HG03442 (cell line): ENCODE measurements around the gene POU2AF3.
"Not testable (repeated sequence)": the region's sequence is repeated elsewhere in the genome, so short reads cannot be mapped to it uniquely, and the experiment has no call there.

Source experiments
- ATAC-seq: cut with Tn5 transposase; IDR thresholded peaks from one replicate; pipeline ENCODE4 v1.9.1; 2021; ENCODE audit warnings: mild to moderate bottlenecking, moderate library complexity; ENCODE audit not compliant: unreplicated experiment

POU2AF3 gene

DNA sequence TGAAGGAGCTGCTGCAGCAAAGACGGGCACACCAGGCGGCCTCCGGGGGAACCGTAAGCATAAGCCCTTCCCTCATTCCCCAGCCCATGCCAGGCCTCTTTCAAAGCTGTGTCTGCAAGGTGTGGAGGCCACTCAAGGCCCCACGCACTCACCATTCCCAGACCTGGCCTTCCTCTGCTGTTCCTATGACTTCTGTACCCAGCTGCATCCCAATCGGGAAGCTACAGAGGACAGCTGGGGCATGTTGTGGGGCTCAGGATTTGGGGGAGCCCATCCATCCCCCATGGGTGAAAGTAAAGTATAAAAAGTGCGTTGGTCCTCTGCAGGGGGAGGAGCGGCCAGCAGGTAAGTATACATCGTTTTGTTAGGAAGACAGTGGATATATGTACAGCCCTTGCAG lies 2.2 kb downstream of the POU2AF3 start:
- ATAC-seq = no peak

DNA sequence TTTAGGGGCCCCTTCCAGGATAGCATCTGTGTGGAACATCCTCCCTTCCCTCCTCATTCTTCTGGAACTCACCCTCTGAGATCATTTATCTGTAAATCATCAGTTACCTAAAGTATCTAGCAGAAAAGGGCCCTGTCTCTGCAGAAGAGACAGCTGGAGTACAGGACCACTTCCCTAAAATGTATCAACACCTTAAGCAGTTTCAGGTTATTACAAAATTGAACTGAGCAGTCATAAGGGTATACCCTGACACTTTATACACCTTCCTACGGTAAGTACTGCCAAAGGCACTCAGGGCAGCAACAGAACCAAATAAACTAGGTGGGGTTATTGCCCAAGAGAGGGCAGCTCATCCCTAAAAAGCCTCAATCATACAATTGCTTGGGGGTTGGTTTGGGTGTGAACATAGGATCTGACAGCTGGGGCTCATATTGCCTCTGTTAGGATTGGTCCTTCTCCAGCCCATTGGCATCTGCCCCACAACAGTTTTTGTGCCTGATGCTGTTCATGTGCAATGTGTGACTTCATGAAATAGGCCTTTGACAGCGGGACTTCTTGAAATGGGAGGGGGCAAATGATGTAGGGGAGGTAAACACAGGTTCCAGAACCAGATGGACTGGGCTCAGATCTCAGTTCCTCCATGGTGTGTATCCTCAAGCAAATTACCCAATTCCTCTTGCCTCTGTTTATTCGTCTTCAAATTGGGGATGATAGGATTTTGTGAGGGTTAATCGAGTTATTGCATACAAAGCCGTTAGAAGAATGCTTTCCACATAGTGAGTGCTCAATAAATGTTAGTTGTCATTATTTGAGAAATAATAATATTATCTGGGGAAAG lies 2.9 kb downstream of the POU2AF3 start:
- ATAC-seq = no peak

DNA sequence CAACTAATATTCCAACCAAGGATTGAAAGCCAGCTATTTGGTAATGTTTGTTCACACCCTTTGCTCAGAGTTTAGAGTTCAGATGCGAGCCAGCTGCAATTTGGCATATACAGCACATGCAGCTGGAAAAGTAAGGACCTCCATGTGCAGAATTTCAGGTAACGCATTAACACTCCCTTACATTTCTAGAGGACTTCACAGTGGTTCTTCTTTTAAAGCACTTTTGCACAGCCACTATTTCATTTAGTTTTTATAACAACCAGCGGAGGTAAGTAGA lies 3.4 kb downstream of the POU2AF3 start:
- no peak for ATAC-seq

DNA sequence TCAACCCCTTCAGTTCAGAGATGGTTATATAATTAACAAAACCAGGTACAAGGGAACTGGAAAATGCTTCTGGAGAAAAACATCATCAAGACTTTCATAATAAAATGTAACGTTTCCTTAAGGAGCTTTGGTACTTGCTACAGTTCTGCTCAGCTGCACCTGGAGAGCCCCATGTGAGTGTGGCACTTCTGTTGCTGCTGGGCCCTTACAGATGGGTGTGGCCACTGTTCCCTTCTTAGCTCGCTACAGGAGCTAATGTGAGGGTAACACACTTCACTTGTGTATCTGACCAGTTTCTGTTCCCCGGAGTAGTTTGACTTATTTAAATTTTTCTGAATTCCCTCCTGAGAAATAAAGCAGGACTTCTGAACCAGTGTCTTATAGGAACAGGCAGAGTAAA lies 4.0 kb downstream of the POU2AF3 start:
- ATAC-seq = no peak

DNA sequence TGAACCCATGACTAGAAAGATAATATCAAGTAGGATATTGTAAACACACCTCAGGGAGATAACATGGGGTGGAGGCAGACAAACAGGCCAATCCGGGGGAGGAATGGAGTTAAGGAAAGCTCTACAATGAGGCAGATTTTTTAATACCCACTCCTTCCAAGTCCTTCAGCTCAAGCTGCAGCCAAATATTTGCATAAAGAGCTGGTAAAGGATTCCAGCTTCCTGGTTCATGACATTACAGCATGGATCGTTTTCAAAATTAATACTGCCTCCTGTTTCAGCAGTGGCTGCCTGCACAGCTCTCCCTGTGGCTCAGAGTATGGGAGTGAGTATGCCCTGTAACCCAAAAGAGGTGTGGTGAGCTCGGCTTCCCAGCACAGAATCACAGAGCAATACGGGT lies 5.1 kb downstream of the POU2AF3 start:
- no peak for ATAC-seq

DNA sequence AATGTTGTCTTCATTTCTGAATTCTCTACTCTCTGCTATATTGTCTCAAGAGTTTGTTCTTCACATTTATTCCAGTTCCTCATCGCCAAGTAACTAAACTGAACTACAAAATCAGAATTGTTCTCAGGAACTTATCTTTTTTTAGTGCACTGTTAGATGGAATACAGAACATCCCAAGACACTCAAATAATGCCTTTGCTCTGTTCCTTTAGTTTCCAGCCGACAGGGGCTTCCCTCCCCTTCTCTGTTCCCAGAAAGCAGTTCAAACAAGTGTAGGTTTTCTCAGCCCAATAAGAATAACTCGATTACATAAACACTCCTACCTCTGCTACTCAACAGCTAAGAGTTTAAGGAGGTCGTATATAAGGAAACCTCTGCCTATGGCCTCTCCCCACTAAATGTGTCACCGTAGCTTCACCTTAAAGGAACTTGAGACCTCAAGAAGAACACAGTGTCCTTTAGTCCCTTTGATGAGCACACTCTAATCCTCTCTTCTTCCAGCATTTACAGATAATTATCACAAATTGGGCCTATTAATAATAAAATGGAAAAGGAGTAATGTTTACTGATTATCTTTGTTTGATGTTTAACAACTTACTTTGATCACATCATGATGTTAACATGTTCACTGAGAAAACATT lies 6.9 kb downstream of the POU2AF3 start:
- no peak for ATAC-seq

DNA sequence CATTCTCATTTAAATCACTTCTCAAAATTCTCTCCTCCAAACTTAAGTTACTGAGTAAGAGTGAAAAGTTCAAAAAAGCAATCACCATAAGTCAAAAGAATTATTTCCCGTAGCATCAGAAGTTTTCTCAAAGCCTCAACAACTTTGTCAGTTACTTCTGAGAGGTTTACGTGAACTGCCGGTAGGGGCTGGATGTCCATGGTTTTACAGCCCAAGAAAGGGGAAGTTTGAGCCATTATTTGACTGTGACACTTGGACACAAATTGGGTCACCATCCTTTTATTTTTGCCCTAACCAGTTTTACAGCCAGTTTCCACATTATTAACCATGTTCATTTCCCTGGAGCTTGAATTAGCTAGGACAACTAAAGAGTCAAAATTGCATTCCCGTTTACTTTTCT lies 7.5 kb downstream of the POU2AF3 start:
- no peak for ATAC-seq

DNA sequence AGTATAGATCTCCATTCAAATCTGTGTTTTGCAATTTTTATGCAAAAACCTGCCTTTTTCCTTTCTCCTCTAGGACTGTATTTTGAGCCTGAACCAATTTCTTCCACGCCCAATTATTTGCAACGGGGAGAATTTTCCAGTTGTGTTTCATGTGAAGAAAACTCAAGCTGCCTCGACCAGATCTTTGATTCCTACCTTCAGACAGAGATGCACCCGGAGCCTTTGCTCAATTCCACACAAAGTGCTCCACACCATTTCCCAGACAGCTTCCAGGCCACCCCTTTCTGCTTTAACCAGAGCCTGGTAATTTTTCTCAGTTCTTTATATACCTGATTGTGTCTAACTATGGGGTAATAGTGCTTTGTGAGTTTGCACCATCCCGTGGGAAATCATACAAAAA lies 8.0 kb downstream of the POU2AF3 start:
- ATAC-seq = no peak

DNA sequence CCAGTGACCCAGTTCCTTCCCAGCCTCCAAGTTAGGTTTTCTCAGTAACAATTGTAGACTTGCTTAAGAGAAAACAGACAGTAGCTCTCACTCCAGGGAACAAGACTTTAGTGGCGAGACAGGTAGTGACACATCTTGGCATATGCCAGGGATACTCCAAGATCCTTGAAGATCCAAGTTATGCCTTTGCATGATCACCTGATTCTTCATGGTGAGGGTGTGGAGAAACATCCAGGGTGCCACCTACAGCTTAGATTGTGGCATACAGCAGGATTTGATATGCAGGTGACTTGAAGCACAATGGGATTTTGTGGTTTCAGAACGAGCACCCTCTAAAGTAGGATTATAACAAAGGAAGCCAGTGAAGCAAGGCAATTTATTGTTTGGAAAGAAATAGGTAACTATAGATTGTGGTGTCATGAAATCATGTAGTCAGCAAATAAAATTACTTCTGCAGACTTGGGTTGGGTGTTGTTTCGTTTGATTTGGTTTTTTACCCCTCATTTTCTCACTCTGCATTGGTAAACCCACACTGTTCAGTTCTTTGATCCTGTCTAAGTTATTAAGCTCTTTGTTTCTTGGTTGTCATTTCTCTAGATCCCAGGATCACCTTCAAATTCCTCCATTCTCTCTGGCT lies 9.2 kb downstream of the POU2AF3 start:
- ATAC-seq = no peak

DNA sequence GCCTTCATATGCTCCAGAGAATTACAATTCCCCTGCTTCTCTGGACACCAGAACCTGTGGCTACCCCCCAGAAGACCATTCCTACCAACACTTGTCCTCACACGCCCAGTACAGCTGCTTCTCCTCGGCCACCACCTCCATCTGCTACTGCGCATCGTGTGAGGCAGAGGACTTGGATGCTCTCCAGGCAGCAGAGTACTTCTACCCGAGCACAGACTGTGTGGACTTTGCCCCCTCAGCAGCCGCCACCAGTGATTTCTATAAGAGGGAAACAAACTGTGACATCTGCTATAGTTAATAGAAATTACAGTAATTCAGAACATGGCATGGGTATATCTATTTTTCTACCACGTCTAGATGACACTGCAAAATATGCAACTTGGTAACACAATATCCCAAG lies 9.8 kb downstream of the POU2AF3 start:
- ATAC-seq = no peak

DNA sequence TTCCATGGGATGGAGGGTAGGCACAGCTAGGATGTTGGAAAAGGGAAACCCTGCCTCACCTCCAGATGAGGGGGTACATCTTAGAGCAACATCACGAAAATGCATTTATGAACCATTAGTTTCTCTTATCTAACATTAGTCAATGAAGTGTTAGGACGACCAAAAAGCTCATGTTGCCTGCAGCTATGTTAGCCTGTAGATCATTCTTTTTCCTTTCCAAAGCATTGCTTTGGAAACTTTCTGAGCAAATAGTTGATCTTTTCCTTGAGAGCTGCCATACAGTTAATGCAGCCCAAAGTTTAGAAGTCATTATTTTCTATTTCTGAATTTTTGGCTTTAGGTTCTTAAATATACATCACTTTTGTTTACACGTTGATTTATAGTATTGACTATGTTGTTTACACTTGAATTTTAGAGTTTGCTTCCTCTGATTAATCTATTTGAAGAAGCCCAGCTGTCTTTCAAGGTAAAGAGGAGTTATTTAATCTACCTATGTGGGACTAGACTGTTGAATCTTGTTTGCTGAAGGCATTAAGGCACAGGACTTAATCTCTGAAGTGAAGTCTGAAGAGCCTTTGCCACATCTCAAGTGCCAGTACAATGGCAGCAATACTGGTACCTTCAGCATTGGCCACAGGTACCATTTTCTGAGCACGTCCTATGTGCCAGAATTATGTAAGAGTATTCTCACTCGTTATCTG lies 11.0 kb downstream of the POU2AF3 start:
- ATAC-seq = no peak

DNA sequence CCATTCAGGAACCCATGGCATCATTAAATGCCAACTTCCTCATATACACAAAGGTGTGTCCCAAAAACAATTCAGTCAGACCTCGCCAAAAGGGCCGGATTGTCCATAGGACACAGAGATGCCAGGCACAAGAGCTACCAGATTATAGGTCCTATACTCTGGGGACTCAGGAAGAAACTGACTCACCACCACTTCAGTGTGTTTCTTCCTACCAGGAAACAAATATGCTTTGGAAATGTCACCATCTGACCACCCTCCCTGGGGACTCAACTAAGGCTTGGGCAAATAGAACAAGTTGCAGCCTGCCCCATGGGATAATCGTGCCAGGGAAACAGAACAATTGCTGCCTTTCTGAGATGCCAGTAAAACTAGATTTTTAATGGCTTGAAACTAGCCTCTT lies 11.7 kb downstream of the POU2AF3 start:
- ATAC-seq = no peak

DNA sequence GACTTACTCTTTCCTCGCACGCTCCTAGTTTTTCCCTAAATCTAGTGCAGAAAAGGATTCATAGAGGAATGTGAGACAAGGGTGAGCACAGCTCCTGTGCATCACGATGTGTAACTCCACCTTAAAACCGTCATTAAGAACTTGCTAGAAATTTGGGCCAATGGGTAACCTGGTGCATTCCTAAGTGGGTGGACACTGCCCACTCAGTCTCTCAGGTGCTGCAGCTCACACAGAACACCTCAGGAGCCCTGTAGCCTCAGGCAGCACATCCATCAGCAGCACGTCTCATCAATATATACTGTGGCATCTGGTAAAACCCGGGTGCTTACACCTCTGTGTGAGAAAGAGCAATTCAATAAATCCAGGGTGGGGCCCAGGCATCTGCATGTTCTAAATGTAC lies 12.4 kb downstream of the POU2AF3 start:
- ATAC-seq = no peak

DNA sequence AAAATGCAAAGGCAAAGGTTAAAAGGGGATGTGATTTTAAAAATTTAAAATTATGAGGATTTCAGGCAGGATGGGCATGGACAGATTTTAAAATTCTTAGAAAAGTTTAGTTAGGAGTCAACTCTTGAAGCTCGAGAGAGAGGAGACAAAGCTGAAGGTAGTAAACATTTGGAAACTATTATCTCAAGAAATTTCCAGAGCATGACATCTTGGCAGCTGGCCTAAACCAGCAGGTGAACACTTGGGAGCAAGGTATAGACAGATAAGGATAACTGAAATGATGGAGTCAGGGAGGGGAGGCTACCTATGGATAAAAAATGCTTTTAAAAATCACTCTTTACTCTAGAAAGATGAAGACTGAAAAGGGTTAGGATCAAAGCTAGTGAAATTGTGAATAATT lies 13.7 kb downstream of the POU2AF3 start:
- no peak for ATAC-seq

DNA sequence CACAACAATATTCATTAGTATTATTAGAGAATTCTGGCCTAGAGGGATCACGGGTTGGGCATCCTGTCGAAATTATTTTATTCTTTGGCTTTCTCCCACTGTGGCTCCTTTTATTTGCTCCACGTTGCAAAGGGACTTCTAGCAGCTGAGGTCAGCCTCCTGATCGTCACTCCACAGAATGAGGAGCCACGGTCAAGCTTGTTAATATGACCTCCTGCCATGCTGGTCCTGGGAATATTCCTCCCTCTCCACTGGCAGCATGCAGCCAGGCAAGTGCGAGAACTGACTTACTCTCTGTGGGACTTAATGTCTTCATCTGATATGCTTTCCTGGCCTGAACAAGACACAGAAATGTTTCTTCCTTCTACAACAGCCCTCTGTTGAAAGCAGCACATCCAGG lies 20.9 kb downstream of the POU2AF3 start:
- no peak for ATAC-seq

DNA sequence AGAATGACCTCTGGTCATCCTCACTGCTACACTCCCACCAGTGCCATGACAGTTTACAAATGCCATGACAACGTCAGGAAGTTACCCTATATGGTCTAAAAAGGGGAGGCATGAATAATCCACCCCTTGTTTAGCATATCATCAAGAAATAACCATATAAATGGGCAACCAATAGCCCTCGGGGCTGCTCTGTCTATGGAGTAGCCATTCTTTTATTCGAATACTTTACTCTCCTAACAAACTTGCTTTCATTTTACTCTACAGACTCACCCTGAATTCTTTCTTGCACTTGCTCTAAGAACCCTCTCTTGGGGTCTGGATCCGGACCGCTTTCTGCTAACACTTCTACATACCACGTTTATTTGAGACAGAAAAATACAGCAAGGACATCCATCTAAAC lies 21.9 kb downstream of the POU2AF3 start:
- ATAC-seq = not testable (repeated sequence)

DNA sequence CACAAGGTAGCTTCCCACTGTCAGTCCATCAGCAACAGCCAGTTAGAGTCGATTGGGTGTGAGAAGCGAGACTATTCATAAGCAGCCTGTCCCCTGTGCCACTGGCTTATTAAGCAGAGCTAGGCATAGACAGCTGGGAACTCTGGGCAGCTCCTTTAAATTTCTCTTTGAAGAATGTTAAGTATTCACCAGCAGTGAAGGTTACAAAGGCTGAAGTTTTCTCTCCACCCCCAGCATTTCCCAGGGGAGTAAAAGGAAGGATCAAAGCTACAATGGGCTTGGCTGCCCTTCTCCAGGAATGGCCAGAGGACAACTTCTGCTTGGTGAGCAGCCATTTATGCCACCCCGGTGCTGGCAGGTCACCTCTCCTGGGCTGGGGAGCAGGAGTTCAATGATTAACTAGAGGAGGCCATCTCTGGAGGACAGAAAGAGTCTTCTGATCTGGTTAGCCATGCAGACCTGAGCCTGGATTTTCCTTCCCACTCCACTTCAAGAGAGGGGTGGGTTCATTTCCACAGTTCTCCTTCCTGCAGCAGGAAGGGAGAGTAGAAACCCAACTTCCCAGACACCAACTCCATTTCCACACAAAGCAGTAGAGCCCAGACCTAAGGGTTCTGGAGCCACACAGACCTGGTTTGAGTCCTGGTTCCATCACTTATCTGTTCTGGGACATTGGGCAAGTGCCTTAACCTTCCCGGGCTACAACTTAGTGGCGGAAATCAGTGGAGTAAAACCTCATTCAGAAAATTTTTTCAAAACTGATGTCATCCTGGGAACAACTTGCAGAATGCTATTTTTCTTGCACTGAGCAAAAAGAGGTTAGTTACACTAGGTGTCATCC lies 22.6 kb downstream of the POU2AF3 start:
- ATAC-seq = no peak

DNA sequence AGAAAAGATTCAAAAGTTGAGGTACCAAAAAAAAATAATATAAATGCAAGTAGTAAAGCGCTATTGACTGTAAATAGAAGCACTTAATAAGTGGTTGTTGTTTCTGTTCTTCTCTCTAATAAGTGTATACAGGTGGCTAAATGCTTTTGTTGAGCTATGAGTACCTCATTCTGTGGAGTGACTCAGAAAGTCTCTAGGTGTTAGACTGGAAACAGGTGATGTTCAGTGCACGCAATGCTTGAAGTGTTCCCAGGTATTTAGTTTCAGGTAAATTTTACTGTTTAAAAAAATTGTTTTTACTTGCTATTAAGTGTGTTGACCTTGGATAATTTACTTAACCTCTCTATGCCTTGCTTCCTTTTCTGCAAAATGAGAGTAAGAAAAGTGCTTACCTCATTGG lies 24.2 kb downstream of the POU2AF3 start:
- no peak for ATAC-seq

DNA sequence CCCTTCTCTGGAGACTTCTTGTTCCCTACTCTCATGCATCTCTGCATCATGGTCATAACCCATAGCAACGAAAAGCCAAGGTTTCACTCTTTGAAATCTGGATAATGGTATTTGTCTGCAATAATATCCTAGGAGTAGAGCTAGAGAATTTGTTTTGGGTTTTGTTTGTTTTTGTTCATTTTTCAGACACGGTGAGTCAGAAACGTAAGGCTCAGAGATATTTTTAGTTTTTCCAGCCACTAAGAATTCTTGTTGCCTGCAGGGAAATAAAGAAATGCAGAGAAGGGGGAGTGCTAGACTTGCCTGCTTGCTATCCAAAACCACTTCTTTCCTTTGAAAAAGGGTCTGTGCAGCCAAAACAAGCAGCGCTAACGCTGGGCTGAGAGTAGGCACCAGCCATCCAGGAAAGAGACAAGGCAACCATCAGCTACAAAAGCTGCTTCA lies 26.0 kb downstream of the POU2AF3 start:
- ATAC-seq = no peak

DNA sequence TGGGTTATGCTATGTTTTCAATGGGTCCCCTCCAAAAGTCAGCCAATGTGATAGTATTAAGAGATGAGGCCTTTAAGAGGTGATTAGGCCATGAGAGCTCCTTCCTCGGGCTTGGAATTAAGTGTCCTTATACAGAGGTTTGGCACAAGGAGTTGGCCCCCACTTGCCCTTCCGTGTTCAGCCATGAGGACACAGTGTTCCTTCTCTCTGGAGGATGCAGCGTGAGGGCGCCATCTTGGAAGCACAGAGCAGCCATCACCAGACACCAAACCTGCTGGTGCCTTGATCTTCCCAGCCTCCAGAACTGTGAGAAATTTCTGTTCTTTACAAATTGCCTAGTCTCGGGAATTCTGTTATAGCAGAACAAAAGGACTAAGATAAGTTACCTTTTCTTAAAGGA lies 26.9 kb downstream of the POU2AF3 start:
- ATAC-seq = no peak

DNA sequence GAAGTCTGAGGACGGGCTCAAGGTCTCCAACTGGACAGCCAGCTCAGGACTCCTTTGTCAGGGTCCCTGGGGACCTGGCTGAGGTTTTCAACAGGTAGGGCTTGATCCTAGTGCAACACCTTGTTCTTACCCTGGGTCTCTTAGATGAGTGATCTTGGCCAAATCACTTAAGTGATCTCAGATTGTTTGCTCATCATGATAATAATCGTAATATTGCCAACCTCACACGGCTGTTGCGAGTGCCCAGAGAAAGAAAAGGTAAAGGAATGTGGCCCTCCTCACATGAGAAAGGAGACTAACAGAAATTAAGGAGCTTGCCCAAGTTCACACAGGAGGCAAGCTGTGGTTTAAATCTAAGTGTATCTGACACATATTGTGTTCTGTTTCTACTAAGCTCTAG lies 28.5 kb downstream of the POU2AF3 start:
- ATAC-seq = no peak
